HG02981 (cell line): ENCODE results near the gene ANGPTL8.

Experiments used
- ATAC-seq: cut with Tn5 transposase; IDR thresholded peaks from one replicate; pipeline ENCODE4 v1.9.1; 2021; ENCODE audit warnings: mild to moderate bottlenecking, moderate library complexity; ENCODE audit not compliant: unreplicated experiment

The ANGPTL8 gene

DNA sequence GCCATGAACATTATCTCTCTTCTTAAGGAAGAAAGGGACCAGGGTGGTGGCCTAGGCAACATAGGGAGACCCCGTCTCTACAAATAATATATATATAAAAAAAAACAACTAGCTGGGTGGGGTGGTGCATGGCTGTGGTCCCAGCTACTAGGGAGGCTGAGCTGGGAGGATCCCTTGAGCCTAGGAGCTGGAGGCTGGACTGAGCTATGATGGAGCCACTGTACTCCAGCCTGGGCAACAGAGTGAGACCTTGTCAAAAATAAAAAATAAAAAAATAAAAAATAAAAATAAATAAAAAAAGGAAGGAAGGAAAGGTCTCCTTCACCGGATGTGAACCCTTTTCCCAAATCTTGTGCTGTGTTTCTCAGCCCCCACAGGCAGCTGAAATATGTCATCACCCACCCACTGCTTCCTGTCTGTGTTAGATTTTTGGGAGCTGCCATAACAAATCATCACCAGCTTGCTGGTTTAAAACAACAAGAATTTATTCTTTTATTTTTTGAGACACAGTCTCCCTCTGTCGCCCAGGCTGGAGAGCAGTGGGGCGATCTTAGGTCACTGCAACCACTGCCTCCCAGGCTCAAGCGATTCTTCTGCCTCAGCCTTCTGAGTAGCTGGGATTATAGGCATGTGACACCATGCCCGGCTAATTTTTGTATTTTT lies 47.0 kb downstream of the ANGPTL8 start:
- no peak for ATAC-seq

- no peak for ATAC-seq
These were observed 48.9 kb downstream of the ANGPTL8 start for GRCh38 chr19:11288349-11288748.

DNA sequence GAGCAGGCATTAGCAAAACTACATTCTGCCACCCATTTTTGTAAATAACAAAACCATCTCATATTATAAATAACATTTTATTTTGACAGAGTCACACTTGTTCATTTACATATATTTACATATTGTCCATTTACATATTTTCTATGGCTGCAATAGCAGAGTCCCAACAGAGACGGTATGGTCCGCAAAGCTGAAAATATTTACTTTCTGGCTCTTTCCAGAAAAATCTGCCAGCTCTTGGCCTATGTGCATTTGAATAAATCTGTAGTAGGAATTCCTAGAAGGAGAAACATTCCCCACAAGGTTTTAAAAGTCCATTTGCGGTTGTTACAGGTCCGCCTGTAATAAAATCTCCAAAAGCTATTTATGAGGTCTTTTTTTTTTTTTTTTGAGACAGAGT lies 50.8 kb downstream of the ANGPTL8 start:
- no peak for ATAC-seq

DNA sequence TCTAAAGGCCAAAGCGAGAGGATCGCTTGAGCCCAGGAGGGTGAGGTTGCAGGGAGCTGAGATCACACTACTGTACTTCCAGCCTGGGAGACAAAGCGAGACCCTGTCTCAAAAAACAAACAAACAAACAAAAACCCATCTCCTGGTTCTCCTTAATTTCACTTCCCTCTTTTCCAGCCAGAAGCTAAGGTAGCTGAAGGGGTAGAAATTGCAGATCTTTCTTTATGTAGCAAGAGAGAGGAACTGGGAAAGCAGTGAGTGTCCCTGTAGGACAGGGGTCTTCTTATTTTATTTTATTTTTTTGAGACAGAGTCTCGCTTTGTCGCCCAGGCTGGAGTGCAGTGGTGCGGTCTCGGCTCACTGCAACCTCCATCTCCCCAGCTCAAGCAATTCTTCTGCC lies 52.0 kb downstream of the ANGPTL8 start:
- ATAC-seq = no peak
